Activated gamma-delta T cell treated with Interleukin-2 at 50 U/mL for 16 hours (primary cell): Measurements from ENCODE around the gene GPC3.
"Not testable (repeated sequence)": the region's sequence is repeated elsewhere in the genome, so short reads cannot be mapped to it uniquely, and the experiment has no call there.

Source experiments
- DNase-seq: peaks from one replicate; pipeline ENCODE4 v3.0.0-alpha.2; 2020

Gene GPC3

DNA sequence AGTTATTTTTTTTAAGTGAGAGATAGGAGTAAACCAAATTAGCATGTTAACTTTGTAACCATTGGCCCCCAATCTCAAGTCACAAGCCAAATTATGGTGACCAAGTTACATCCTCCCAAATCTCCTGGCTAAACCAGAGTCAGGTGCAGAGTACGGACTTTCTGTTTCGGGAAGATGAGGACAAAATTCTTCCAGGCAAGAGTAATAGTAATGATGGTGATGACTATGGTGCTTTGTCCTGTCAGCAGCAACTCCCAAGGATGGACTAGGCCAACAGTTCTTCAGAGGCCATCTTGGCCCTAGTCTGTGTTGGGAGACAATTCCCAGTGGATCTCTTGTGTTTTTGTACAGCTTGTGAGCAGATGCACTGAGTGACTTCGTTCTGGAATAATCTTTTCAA lies 148.8 kb downstream of the GPC3 start:
- no peak for DNase-seq

- no peak for DNase-seq
Measured at GRCh38 chrX:133834771-133835170, 150.6 kb downstream of the GPC3 start.

DNA sequence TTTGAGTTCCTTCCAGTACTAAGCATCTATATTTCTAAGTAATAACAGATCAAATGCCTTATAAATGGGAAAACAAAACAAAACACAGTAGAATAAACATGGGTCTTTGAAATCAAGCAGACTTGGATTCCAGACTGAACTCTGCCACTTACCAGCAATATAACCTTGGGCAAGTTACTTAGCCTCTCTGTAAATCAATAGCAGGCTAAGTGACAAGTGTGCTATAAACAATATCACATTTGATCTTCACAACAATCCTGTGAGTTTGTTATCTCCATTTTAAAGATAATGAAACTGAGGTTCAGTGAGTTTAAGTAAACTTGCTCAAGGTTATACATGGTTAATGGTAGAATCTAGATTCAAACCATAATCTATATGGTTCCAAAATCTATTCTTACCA lies 165.8 kb downstream of the GPC3 start:
- DNase-seq = no peak

DNA sequence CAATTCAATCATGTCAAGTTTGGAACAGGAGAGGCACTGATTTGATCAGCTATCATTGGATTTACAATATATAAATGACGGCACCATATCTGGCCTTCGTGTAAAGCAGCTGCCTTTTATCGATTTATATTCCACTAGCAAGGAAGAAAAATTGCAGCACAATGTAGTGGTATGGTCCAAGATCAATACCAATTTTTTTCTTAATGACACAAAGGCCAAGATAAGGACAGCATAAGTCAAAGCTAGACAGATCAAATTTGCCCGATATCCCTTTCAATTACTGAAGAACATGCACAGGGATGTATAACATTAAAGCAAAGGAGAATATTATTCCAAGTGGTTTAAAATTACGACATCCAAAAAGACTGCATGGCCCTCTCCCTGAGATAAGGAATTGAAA lies 167.4 kb downstream of the GPC3 start:
- no peak for DNase-seq

DNA sequence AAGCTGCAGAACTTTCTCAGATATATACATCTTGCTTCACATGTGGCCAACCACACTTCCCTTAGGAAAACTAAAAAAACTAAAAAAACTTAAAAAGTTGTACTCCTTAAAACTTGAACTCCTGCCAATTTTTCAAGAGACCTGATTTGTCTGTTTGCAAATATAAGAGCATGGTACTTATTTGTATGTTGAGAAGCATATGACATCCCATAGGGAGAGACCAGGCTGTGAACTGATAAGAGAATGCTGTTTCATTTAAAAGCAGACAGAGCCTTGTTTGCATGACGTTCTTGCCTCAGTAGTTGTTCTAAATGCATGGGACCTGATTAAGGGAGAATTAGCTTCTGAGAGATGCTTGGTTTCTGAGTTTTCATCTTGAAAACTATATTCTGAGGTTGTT lies 169.9 kb downstream of the GPC3 start:
- DNase-seq = no peak

- DNase-seq = no peak
Measured at GRCh38 chrX:133813971-133814370, 171.4 kb downstream of the GPC3 start.

- no peak for DNase-seq
Measured at GRCh38 chrX:133812402-133812801, 173.0 kb downstream of the GPC3 start.

DNA sequence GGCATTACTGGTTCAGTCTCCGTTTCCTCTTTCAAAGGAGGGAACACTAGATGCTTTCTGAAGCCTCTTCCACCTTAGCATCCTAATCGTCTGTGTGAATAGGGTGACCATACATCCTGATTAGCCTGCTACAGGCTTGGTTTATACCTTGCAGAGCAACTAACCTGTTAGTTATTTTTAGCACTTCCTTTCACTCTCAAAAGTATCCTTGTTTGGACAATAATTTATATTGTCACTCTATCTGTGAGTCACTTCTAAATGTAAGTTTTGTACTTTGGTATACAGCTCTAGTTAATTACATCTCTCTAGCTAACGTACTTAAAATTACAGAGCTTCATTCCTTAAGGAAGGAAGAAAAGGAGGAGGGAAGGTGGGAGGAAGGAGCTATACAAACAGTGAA lies 174.5 kb downstream of the GPC3 start:
- DNase-seq = no peak

GRCh38 chrX:133804072-133804471 lies 181.3 kb downstream of the GPC3 start:
- no peak for DNase-seq

DNA sequence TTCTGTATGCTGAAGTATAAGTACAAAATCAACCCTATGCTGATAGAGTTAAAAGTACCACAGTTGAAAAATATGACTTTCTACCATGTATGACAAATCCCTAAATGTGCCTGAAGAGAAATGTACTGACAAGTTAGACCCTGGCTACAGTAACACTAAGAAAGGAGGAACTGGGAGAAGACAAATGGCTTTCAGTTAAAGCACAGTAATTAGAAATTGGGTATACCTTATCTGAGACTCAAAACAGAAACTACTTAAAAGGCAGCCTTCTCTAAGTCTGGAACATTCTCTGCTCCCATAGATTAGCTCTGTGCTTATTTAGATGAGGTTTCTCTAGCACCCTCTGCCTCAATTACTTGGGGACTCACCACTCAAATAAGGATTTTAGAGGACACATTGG lies 189.1 kb downstream of the GPC3 start:
- DNase-seq = no peak

GRCh38 chrX:133794126-133794525 lies 191.3 kb downstream of the GPC3 start:
- no peak for DNase-seq

DNA sequence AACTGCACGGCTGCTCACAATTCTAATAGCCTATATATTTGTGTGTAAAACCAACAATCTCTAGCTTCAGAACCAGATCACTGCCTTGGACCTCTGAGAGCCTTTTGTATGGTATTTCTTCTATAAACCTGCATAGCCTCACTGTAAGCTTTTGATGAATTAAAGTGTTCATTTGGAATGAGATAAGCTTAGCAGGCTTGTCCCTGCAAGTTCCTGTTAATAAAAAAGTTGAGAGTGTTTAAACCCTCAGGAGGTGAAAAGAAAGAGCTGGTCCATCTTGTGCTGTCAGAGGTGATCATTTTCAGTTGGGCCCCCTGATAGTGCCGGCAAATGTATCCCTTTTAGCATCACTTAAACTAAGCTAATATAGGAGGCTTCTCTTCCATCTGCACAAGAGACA lies 191.8 kb downstream of the GPC3 start:
- DNase-seq = no peak

- DNase-seq = peak; percentile 45
Measured at GRCh38 chrX:133792198-133792953, 193.0 kb downstream of the GPC3 start.

GRCh38 chrX:133789829-133790228 lies 195.6 kb downstream of the GPC3 start:
- no peak for DNase-seq

- no peak for DNase-seq
Measured at GRCh38 chrX:133786382-133786781, 199.0 kb downstream of the GPC3 start.

DNA sequence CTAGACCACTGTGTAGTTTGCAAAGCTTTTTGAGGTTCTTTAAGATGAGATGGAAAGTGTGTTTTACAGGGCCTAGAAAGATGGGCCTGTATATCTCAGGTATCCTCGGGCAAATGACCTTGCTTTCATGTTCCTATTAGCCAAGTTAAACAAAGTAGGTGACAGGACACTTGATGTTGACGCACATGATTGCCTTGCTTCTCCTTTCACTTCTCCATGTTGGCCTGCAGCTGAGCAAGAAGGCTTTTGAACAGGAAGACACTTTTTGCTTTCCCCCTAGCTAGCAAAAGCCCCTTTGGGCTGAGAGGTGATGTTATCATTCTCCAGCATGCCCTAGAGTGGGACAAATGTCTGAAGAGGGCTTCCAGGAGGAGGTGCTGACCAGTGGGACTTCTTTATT lies 202.1 kb downstream of the GPC3 start:
- DNase-seq = no peak

DNA sequence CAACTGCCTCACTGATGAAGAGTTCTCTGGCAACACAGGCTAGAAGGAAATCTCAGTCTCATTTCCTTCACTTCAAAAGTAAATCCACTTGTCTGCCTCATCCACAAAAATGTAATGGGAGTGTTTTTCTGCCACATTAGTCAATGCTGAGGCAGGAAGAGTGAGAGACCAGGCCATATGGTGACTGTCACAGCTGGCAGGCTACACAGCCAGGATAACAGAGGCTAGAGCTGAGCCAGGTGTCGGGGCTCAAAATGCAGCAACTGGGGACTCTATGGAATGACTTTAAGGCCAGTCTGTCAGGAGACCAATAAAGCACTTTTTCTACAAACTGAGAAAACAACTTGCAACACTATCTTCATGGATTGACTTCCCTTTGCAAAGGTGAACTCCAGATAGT lies 204.2 kb downstream of the GPC3 start:
- no peak for DNase-seq

DNA sequence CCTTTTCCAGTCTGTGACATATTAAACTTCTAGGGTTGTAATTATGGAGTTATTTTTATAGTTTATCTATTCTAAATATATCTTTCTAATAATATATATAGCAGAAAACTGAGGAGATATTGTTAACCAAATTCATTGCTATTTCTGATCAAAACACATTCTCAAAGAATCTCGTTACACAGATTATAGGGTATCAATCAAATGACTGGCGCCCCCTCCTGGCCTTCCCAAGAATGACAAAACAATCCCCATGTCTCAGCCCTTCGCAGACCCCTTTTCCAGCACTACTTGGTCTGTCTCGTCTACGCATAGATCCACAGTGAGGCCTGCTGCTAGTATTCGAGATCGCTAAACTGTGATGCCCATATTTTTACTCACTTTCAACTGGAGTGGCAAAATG lies 209.3 kb downstream of the GPC3 start:
- DNase-seq = peak; percentile 35

DNA sequence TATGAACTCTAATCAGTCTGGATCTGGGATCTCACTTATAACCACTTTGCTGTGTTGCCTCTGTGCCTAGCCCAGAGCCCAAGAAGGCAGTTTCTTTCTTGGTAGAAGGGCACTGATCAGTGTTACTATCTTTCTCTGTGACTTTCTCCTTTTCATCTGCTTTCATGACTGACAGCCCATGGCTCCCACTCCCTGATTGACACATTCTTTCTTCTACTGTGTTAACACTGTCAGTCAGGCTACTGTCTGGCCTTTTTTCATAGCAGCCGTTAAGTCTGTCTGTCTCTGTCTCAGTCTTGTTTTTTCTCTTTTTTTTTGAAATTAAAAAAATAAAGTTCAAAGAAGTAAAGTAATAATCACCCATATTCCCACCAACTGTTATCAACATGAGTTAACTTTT lies 210.6 kb downstream of the GPC3 start:
- no peak for DNase-seq

DNA sequence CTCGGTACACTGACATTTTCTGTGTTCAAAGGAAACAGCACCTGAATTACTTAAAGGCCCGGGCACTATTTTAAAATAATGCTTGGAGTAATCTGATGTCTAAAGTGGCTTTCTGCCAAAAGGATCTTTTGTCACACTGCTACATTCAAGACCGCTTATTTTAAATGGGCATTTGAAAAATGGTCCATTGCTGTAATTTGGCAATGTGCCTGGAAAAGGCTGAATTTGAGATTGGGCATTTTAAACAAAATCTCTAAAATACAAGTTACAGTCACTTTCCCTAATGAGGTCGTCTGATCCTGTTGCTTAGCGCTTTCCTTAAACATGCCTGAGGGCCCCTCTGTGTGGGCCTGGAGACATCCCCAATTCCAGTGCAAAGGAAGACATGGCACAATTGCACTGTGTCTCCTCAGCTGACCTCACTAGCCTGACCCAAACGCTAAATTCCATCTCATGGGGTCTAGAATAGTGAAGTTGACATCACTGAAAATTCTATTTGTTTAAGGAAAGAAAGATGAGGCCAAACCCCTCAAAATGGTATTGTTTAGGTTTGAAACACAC lies 214.2 kb downstream of the GPC3 start:
- DNase-seq = no peak

DNA sequence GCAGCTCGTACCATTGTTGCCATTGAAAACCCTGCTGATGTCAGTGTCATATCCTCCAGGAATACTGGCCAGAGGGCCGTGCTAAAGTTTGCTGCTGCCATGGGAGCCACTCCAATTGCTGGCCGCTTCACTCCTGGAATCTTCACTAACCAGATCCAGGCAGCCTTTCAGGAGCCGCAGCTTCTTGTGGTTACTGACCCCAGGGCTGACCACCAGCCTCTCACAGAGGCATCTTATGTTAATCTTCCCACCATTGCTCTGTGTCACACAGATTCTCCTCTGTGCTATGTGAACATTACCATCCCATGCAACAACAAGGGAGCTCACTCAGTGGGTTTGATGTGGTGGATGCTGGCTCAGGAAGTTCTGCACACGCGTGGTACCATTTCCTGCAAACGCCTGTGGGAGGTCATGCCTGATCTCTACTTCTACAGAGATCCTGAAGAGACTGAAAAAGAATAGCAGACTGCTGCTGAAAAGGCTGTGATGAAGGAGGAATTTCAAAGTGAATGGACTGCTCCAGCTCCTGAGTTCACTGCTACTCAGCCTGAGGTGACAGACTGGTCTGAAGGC lies 222.3 kb downstream of the GPC3 start:
- not testable (repeated sequence) for DNase-seq

- DNase-seq = no peak
Measured at GRCh38 chrX:133754657-133755056, 230.7 kb downstream of the GPC3 start.

DNA sequence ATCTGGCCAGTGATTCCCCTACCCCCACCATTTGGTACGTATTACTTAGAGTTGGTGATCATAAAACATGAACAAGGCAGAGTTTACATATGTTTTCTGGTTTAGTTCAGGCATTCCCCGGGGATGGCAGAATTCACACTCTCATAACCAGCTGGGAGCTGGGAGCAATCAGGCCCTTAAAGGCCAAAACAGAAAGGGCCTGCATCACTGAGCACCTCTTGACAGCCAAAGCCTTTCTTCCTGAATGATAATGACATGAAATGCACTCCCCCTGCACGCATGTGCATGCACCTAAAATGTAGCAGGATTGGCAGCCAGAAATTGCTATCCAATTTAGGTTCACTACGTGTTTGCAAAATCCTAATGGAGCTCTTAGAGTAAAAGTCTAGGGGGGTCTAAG lies 235.4 kb downstream of the GPC3 start:
- DNase-seq = no peak

DNA sequence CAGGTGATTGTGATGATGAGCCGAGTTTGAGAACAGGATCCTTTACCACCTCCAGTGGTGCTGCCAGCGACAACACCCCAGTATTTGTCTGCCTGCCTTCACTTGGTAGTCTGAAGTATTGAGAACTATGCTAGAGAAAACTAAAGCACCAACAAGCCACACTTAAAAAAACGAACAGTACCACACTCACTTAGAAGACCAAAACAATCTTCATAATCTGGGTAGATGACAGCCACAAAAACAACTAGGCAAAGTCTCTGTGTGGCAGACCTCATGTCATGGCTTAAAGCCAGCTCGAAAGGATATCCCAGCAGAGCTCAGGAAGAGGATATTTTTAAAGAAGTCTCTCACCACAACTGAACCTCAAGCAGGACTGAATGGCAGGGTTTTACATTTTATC lies 236.0 kb downstream of the GPC3 start:
- DNase-seq = no peak

DNA sequence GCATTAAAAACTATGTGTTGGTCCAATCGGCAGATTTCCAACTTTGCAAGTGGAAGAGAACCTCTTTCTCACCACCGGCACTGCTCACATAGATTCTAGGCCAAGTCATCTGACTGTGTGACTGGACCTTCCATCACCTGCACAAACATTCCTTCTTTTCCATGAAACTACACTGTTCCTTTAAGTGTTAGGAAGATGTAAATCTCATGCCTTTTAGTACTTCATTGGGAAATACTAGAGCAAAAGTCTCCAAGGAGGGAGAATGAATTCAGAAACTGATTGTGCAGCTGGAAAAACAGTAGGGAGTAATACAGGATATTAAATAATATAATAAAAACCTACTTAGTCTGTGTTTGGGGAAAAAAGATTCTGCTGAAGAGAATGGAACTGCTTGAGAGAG lies 238.2 kb downstream of the GPC3 start:
- no peak for DNase-seq
